OCI-LY7 (cell line): ENCODE measurements around the gene BANF1. TPM values are rescaled to one million over a fixed set of nuclear protein-coding genes. Genes with fewer than 3 reads are reported as not detected.

Experiments
- BruUV-seq: library from RNA; stranded (reverse); fragments of 400-500 nt; replicated peaks from 2 replicates; lab custom pipeline; 2021; lab: Mats Ljungman, UMichigan
- CTCF ChIA-PET: fragments of 300-600 bp; sonication (Branson Sonifier 250); formaldehyde crosslinking; loops from one replicate; lab custom pipeline; 2022; ENCODE audit warnings: antibody characterized with exemption; ENCODE audit not compliant: unreplicated experiment; lab: Charles Lee
- POLR2A ChIA-PET: fragments of 300-600 bp; sonication (Branson Sonifier 250); formaldehyde crosslinking; loops from one replicate; lab custom pipeline; 2022; ENCODE audit warnings: antibody characterized with exemption; lab: Charles Lee
- DNase-seq: peaks from one replicate; pipeline ENCODE4 v3.0.0-alpha.2; 2015; ENCODE audit warnings: low spot score
- H2AFZ ChIP-seq: fragments of 200-600 bp; sonication (generic), shearing (Covaris generic); 2 replicates; pipeline ENCODE4 v1.6.1; 2014; ENCODE audit warnings: mild to moderate bottlenecking, antibody characterized with exemption, low read length, moderate library complexity
- H3K27ac ChIP-seq: fragments of 200-600 bp; sonication (generic); 2 replicates; pipeline ENCODE4 v1.5.1; 2014; ENCODE audit warnings: mixed run types, low read depth, mild to moderate bottlenecking, moderate library complexity, low read length, inconsistent platforms; ENCODE audit not compliant: poor library complexity, severe bottlenecking
- H3K36me3 ChIP-seq: fragments of 200-600 bp; sonication (generic); 2 replicates; pipeline ENCODE4 v1.6.1; 2014; ENCODE audit warnings: mild to moderate bottlenecking, antibody characterized with exemption, low read length, moderate library complexity, mixed read lengths; ENCODE audit not compliant: insufficient read depth
- H3K4me1 ChIP-seq: fragments of 200-600 bp; sonication (generic); 2 replicates; pipeline ENCODE4 v1.5.1; 2014; ENCODE audit warnings: mild to moderate bottlenecking, low read length; ENCODE audit not compliant: insufficient read depth, poor library complexity, severe bottlenecking
- H3K4me2 ChIP-seq: fragments of 200-600 bp; sonication (generic); 2 replicates; pipeline ENCODE4 v1.6.1; 2014; ENCODE audit warnings: mild to moderate bottlenecking, low read length
- H3K4me3 ChIP-seq: fragments of 200-600 bp; sonication (generic); 2 replicates; pipeline ENCODE4 v1.5.1; 2014; ENCODE audit warnings: mild to moderate bottlenecking, low read depth, low read length; ENCODE audit not compliant: poor library complexity, severe bottlenecking
- H3K79me2 ChIP-seq: fragments of 200-600 bp; sonication (generic); 2 replicates; pipeline ENCODE4 v1.6.1; 2016; ENCODE audit warnings: low read depth, mild to moderate bottlenecking, low read length, moderate library complexity, mixed read lengths; ENCODE audit not compliant: insufficient read depth
- H3K9me2 ChIP-seq: fragments of 200-600 bp; sonication (generic); 2 replicates; pipeline ENCODE4 v1.6.1; 2016; ENCODE audit warnings: mild to moderate bottlenecking, low read length, mixed read lengths; ENCODE audit not compliant: insufficient read depth
- H3K9me3 ChIP-seq: fragments of 200-600 bp; sonication (generic); 2 replicates; pipeline ENCODE4 v1.6.1; 2014; ENCODE audit warnings: mild to moderate bottlenecking, mixed run types, low read length, mixed read lengths
- H4K20me1 ChIP-seq: fragments of 200-600 bp; sonication (generic); 2 replicates; pipeline ENCODE4 v1.6.1; 2014; ENCODE audit warnings: mild to moderate bottlenecking, antibody characterized with exemption, low read length, moderate library complexity, mixed read lengths; ENCODE audit not compliant: insufficient read depth
- EZH2phosphoT487 ChIP-seq: fragments of 200-600 bp; sonication (generic); IDR thresholded peaks from 2 replicates; pipeline ENCODE4 v1.6.1; 2018; ENCODE audit warnings: low read depth, borderline replicate concordance, mild to moderate bottlenecking, mixed run types, antibody characterized with exemption, low read length, moderate library complexity, mixed read lengths
- intact Hi-C: fragments of 100-400 bp; cut with micrococcal nuclease; formaldehyde crosslinking; loops from one replicate; pipeline ENCODE4 v1.10.0; 2022; ENCODE audit not compliant: unreplicated experiment
- total RNA-seq, 2 experiments: library from RNA; depleted of rRNA in 1 of 2; stranded (reverse); fragments of >200 nt in 1 of 2; shearing (Covaris generic) in 1 of 2; gene quantifications; 2 replicates each; pipeline ENCODE4 v1.2.3, GENCODE V29; 2014 to 2022
- TF ChIP-seq, protein P1 (sequence below): fragments of 200-600 bp; sonication (generic); conservative IDR thresholded peaks from 2 replicates; pipeline ENCODE4 v1.5.1; 2014; ENCODE audit warnings: mild to moderate bottlenecking, antibody characterized with exemption, low read length, moderate library complexity, mixed read lengths

BANF1 gene
- total RNA-seq, 2 experiments from 2014 or later = 82.2 to 317 TPM

- ChIA-PET CTCF (no interaction called here), POLR2A (interaction anchor here (0.6 kb wide), 1 partner anchor 32 kb away, joined by 3 read pairs; no protein-coding TSS in a partner anchor)
- peaks cover 3% of the 10 kb centered on the region; the same call in 1 of the 2 replicates for H4K20me1 ChIP-seq
- H3K9me2 ChIP-seq = no peaks in the 10 kb centered on the region
- no peaks in the 10 kb centered on the region for H3K9me3 ChIP-seq
- peaks cover 9% of the 10 kb centered on the region for H3K4me1 ChIP-seq
- TF ChIP-seq, protein P1, sequence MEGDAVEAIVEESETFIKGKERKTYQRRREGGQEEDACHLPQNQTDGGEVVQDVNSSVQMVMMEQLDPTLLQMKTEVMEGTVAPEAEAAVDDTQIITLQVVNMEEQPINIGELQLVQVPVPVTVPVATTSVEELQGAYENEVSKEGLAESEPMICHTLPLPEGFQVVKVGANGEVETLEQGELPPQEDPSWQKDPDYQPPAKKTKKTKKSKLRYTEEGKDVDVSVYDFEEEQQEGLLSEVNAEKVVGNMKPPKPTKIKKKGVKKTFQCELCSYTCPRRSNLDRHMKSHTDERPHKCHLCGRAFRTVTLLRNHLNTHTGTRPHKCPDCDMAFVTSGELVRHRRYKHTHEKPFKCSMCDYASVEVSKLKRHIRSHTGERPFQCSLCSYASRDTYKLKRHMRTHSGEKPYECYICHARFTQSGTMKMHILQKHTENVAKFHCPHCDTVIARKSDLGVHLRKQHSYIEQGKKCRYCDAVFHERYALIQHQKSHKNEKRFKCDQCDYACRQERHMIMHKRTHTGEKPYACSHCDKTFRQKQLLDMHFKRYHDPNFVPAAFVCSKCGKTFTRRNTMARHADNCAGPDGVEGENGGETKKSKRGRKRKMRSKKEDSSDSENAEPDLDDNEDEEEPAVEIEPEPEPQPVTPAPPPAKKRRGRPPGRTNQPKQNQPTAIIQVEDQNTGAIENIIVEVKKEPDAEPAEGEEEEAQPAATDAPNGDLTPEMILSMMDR = no peak
- no peak for TF ChIP-seq EZH2phosphoT487
- intact Hi-C loops = no loop called here
- peaks cover 74% of the 10 kb centered on the region for H3K36me3 ChIP-seq
- no peak overlapping the region for H2AFZ ChIP-seq
- peaks cover 18% of the 10 kb centered on the region for H3K79me2 ChIP-seq
- H3K4me2 ChIP-seq = no peak overlapping the region
- no peak for DNase-seq
- BruUV-seq = no TSS peak
- no peak overlapping the region for H3K4me3 ChIP-seq
- H3K27ac ChIP-seq = no peak overlapping the region
Measured at GRCh38 chr11:65967329-65967934, 34.9 kb upstream of the BANF1 start.

GRCh38 chr11:65968600-65969482 lies 33.5 kb upstream of the BANF1 start:
- intact Hi-C loops = no loop called here
- no peak overlapping the region for H2AFZ ChIP-seq
- peaks cover 5% of the 10 kb centered on the region; the same call in 1 of the 2 replicates for H3K79me2 ChIP-seq
- POLR2A ChIA-PET = no interaction called here
- no peak overlapping the region for H3K4me2 ChIP-seq
- no peak for TF ChIP-seq EZH2phosphoT487
- TF ChIP-seq, protein P1 = no peak
- no peaks in the 10 kb centered on the region for H3K9me3 ChIP-seq
- H3K9me2 ChIP-seq = no peaks in the 10 kb centered on the region
- no peaks in the 10 kb centered on the region for H3K4me1 ChIP-seq
- CTCF ChIA-PET = no interaction called here
- DNase-seq = no peak
- H3K36me3 ChIP-seq = peaks cover 87% of the 10 kb centered on the region
- BruUV-seq = no TSS peak
- no peak overlapping the region for H3K27ac ChIP-seq
- no peak overlapping the region for H3K4me3 ChIP-seq
- no peaks in the 10 kb centered on the region for H4K20me1 ChIP-seq
